Thyroid gland (tissue), 4 donors: ENCODE results near the gene CGB7.

Experiments
- POLR2A ChIP-seq, 2 donors: fragments of 450-650 bp; IDR thresholded peaks; one replicate each; pipeline ENCODE4 v1.6.1; 2017; ENCODE audit warnings: antibody characterized with exemption in 2 of 2, mild to moderate bottlenecking in 2 of 2, moderate library complexity in 1 of 2
- TF ChIP-seq, protein P1 (sequence below), 6 experiments: fragments of 200-600 bp in 3 of 6; fragments of 450-650 bp in 3 of 6; sonication (generic) in 3 of 6; IDR thresholded peaks; one replicate each; pipeline ENCODE4 v1.5.1; 2016 to 2019; ENCODE audit warnings: antibody characterized with exemption in 6 of 6, mild to moderate bottlenecking in 2 of 6, inconsistent platforms in 1 of 6, moderate library complexity in 1 of 6

GRCh38 chr19:49056101-49056901 is 1.2 kb downstream of the CGB7 start:
- TF ChIP-seq, protein P1, sequence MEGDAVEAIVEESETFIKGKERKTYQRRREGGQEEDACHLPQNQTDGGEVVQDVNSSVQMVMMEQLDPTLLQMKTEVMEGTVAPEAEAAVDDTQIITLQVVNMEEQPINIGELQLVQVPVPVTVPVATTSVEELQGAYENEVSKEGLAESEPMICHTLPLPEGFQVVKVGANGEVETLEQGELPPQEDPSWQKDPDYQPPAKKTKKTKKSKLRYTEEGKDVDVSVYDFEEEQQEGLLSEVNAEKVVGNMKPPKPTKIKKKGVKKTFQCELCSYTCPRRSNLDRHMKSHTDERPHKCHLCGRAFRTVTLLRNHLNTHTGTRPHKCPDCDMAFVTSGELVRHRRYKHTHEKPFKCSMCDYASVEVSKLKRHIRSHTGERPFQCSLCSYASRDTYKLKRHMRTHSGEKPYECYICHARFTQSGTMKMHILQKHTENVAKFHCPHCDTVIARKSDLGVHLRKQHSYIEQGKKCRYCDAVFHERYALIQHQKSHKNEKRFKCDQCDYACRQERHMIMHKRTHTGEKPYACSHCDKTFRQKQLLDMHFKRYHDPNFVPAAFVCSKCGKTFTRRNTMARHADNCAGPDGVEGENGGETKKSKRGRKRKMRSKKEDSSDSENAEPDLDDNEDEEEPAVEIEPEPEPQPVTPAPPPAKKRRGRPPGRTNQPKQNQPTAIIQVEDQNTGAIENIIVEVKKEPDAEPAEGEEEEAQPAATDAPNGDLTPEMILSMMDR (IDR thresholded peaks at IDR 0.05) = peak in 2 of 6 experiments; percentile 9 to 26
- TF ChIP-seq POLR2A (IDR thresholded peaks at IDR 0.05) = no peak
